GM18517 (cell line): ENCODE results near the gene OPRL1.
"Not testable (repeated sequence)": the region's sequence is repeated elsewhere in the genome, so short reads cannot be mapped to it uniquely, and the experiment has no call there.

Source experiments
- ATAC-seq: cut with Tn5 transposase; IDR thresholded peaks from one replicate; pipeline ENCODE4 v1.9.1; 2021; ENCODE audit warnings: mild to moderate bottlenecking, moderate library complexity; ENCODE audit not compliant: unreplicated experiment

OPRL1 gene

DNA sequence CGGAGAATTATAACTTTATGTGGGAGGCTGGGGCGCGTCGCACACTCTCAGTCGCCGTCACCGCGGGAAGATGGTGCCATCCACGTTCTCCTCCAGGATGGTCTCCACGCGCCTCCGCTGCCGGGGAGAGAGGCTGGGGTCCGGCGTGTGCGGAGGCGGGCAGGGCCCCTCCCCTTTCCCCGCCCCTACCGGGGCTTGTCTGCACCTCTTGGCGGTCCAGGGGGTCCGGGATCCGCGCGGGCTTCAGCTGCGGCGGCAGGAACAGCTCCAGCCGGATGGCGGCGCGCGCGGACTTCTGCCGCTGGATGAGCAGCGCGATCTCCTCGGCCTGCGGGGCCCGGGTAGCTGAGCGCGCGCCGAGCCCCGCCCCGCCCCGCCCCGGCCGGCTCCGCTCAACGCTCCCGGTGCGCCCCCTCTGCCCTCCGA is 3.5 kb downstream of the OPRL1 start:
- no peak for ATAC-seq

DNA sequence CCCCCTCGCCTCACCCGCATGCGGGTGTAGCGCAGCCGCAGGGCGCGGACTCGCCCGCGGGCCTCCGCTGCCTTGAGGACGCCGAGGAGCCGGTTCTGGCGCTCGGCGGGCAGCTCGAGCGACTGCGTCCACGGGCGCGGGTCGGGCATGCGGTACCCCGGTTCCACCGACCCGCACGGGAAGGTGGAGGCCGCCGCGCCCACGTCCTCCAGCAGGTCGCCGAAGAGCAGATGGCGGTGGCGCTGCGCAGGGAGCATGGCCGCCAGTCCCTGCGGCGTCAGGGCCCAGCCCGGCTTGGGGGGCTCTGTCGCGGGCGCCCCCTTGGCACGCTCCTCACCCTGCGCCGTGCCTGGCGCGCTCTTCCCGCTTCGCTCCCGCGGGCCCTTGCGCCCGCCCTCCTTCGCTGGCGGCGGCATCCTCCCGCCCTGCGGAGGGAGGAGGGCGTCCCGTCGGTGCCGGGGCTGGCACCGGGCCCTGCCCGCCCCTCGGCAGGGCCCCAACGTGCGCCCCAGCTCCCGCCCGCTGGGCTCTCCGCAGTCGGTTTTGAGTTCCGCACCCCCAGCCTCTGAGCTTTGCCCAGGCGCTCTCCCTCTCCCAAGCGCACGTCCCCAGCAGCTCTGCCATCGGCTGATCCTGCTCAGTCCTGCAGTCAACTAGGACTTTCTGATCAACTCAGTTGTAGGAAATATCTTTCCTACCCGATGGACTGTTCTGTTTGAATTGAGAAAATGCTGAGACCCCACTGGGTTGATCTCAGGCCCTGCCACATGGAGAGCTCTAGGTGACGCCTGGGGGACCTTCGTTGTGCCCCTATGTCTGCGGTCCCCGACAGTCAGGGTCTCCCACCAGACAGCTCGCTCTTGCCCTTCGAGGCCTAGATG is 4.2 kb downstream of the OPRL1 start, which contains the start of gene LKAAEAR1:
LKAAEAR1 (minus strand) TSS at position 595 of the 881 bp plus-strand sequence; CDS start at position 416, 179 bp downstream.
- ATAC-seq: no peak

DNA sequence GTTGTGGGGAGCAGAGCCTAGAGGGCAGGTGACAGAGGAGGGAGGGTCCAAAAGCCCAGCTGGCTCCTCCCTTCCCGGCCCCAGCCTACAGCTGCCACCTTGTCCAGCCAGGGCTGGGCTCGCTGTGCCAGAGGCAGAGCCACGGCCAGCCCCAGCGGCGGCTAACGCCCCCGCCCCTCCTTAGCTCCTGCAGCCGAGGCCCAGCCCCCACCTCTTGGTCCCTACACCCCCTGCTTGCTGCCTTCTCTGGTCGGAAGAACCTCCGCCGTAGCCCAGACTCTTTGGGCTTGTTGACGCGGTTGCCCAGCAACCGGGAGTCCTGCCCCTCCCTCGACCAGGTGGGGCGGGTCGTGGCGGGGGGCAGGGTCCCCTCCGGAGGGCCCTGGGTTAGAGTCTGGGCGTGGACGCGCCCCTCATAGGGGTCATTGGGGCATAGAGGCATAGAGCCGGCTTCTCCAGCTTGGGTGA is 4.8 kb downstream of the OPRL1 start:
- ATAC-seq: no peak

DNA sequence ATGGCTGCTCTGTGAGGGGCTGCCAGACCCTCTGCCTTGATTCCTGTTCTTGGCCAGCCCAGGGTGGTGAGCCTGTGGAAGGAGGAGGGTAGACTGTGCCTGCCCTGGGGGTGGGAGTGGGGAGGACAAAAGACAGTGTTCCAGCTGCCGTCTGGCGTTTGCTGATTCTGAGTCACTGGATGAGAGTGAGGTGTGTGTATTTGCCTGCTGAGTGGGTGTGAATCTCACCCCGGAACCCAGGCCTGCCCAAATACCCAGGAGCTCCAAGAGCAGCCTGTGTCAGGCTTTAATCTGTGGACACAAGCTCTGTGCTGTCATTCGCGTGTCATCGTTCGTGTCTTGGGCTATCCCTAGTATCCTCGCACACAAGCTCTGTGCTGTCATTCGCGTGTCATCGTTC is 6.9 kb downstream of the OPRL1 start:
- ATAC-seq: no peak

DNA sequence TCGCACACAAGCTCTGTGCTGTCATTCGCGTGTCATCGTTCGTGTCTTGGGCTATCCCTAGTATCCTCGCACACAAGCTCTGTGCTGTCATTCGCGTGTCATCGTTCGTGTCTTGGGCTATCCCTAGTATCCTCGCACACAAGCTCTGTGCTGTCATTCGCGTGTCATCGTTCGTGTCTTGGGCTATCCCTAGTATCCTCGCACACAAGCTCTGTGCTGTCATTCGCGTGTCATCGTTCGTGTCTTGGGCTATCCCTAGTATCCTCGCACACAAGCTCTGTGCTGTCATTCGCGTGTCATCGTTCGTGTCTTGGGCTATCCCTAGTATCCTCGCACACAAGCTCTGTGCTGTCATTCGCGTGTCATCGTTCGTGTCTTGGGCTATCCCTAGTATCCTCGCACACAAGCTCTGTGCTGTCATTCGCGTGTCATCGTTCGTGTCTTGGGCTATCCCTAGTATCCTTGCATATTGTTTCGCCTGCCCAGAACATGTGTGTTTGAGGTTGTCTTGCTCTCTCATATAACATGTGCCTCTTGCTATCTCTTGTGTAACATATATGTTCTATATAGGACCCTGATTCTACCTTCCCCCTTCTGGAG is 7.4 kb downstream of the OPRL1 start:
- not testable (repeated sequence) for ATAC-seq

DNA sequence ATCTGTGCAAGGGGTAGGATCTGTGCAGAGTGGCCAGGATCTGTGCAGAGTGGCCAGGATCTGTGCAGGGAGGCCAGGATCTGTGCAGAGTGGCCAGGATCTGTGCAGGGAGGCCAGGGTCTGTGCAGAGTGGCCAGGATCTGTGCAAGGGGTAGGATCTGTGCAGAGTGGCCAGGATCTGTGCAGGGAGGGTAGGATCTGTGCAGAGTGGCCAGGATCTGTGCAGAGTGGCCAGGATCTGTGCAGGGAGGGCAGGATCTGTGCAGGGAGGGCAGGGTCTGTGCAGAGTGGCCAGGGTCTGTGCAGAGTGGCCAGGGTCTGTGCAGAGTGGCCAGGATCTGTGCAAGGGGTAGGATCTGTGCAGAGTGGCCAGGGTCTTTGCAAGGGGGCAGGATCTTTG is 8.7 kb downstream of the OPRL1 start:
- not testable (repeated sequence) for ATAC-seq

DNA sequence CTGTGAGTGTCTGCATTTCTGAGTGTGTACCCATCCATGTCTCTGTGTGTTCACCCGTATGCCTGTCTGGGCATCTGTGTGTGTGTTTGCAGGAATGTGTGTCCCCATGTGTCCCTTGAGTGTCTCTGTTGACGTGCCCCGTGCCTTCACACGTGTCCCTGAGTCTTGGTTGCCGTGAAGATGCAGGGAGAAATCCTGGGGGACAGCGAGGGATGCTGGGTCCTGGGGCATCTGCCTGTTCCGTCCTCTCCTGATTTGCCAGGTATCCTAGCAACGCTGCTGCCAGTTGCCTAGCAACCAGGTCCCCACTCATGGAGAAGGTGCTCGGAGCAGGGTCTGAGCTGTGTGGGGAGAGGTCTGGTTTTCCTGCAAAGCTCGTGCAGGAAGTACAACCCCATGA is 10.3 kb downstream of the OPRL1 start:
- no peak for ATAC-seq

DNA sequence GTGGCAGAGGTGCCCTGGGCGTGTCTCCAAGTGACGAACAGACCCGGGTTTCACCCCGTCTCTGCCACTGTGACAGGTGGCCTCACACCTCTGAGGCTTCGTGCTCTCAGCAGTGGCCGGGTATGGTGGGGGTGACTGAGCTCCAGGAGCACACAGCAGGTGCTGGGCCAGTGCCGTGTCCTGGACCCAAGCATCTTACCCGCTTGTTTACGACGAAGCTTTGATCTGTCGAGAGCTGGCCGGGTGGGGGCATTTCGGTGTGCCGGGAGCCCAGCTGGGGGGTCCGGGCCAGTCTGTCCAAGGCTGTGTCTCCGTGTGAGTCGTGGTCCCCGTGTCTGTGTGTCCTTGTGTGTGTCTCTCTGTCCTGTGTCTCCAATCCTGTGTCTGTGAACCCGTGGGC is 11.5 kb downstream of the OPRL1 start:
- no peak for ATAC-seq

DNA sequence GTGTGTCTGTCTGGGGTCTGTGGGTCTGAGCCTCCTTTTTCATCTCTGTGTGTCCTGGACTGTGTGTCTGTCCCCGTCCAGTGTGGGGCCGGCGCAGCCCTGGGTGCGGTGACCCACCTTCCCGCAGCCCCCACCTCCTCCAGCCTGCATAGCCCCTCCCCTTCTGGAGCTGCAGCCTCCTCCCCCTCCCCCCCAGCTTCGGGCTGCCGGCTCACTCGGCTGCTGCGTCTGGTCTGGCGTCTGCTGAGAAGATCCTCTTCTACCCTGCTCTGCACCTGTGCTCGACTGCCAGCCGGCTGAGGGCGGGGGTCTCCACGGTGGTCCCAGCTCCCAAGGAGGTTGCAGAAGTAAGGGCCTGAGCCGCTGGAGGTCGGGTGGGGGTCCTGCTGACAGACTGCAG is 11.9 kb downstream of the OPRL1 start:
- no peak for ATAC-seq

DNA sequence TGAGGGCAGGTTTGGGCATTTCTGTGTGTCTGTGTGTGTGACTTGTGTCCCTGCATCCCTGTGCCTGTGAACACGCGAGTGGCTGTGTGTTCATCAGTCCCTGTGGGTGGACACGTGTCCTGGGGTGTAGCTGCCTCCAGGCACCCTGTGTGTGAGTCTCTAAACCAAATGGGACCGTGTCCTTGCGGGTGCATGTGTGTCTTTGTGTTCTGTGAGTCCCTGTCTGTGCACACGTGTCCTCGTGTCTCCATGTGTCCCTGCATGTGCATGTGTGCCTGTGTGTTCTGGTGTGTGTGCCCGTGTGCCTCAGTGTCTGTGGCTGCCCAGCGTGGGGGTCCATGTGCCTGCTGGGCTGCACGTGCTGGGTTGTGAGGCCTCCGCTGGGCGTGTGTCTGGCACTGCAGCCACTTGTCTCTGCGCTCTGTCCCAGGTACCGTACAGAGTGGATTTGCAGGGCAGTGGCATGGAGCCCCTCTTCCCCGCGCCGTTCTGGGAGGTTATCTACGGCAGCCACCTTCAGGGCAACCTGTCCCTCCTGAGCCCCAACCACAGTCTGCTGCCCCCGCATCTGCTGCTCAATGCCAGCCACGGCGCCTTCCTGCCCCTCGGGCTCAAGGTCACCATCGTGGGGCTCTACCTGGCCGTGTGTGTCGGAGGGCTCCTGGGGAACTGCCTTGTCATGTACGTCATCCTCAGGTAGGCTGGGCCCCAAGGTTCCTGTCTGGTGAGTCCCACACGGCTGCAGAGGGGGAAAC is 12.6 kb downstream of the OPRL1 start:
- ATAC-seq: no peak

DNA sequence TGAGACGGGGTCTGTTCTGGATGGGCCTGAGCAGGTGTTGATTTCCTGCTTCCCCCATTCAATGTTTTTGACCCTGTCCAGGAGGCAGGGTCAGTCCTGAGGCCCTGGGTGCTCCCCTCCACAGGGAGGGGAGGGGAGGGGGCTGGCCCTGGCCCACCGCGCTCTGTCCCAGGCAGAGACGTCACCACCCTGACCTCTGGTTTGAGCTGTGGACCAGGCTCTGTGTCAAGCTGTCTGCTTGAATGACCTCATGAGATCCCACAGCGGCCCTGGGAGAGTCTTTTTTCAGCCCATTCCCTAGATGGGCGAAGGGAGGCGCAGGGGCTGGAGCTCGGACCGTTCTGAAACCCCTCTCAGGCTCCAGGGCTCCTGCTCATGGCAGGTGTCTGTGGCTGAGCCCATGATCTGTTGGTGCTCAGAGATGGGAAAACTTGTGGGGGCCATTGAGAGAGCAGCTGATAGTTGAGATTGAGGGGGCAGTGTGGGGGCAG is 13.2 kb downstream of the OPRL1 start:
- no peak for ATAC-seq

DNA sequence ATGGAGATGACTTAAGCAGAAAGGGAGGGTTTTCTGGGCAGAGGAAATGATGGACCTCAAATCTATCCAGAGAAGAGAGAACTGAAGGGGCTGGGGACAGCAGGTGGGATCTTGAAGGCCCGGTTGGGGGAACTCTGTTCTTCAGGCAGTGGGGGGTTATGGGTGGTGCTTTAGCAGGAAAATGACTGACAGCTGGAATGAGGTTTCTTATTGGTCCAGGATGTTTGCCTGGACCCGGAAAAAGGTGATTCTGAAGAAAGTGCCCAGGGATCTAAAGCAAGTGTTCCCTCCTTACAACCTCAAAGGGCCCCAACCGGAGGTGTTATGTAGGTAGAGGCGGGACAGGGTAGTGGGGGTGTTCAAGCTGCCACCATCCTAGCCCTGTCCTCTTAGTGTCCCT is 15.6 kb downstream of the OPRL1 start:
- no peak for ATAC-seq

DNA sequence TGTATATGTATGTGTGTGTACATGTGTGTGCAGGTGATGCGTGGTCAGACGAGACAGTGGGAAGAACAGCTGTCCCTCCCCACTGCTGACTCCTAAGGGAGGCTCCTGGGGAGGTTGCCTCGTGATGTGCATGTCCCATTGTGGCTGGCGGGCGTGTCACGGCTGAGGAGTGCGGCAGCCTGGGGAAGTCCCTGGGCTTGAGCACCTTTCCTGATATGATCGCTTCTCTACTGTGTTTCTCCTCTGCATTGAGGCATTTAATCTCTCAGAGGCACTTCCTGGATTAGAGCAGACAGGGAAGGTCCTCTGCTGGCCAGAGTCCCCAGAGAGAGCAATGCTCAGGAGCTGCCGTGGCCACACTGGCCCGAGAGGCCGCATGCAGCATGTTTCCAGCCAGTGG is 16.0 kb downstream of the OPRL1 start:
- no peak for ATAC-seq

DNA sequence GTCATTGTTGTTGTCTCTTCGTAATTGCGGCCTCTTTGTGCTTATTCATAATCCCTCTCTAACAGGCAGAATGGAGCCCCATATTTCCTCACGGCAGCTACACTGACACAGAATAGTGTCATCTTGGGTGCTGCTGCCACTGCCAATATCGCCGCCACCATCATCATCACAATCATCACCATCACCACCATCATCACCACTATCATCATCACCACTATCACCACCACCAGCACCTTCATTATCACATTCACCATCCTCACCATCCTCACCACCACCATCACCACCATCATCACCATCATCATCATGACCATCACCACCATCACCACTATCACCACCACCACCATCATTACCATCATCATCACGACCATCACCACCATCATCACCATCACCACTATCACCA is 16.7 kb downstream of the OPRL1 start:
- no peak for ATAC-seq

DNA sequence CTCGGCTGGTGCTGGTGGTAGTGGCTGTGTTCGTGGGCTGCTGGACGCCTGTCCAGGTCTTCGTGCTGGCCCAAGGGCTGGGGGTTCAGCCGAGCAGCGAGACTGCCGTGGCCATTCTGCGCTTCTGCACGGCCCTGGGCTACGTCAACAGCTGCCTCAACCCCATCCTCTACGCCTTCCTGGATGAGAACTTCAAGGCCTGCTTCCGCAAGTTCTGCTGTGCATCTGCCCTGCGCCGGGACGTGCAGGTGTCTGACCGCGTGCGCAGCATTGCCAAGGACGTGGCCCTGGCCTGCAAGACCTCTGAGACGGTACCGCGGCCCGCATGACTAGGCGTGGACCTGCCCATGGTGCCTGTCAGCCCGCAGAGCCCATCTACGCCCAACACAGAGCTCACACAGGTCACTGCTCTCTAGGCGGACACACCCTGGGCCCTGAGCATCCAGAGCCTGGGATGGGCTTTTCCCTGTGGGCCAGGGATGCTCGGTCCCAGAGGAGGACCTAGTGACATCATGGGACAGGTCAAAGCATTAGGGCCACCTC is 18.7 kb downstream of the OPRL1 start:
- no peak for ATAC-seq

DNA sequence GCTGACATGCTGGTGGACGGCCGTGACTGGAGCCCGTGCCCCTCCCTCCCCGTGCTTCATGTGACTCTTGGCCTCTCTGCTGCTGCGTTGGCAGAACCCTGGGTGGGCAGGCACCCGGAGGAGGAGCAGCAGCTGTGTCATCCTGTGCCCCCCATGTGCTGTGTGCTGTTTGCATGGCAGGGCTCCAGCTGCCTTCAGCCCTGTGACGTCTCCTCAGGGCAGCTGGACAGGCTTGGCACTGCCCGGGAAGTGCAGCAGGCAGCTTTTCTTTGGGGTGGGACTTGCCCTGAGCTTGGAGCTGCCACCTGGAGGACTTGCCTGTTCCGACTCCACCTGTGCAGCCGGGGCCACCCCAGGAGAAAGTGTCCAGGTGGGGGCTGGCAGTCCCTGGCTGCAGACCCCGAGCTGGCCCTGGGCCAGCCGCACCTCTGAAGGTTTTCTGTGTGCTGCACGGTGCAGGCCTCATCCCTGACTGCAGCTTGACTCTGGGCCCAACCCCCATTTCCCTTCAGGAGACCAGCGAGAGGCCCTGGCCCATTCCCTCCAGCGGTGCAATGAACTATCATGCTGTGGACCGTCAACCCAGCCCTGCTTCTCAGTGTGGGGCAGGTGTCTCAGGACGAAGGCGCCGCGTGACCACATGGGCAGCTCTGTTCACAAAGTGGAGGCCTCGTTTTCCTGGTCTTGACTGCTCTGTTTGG is 19.4 kb downstream of the OPRL1 start:
- no peak for ATAC-seq

DNA sequence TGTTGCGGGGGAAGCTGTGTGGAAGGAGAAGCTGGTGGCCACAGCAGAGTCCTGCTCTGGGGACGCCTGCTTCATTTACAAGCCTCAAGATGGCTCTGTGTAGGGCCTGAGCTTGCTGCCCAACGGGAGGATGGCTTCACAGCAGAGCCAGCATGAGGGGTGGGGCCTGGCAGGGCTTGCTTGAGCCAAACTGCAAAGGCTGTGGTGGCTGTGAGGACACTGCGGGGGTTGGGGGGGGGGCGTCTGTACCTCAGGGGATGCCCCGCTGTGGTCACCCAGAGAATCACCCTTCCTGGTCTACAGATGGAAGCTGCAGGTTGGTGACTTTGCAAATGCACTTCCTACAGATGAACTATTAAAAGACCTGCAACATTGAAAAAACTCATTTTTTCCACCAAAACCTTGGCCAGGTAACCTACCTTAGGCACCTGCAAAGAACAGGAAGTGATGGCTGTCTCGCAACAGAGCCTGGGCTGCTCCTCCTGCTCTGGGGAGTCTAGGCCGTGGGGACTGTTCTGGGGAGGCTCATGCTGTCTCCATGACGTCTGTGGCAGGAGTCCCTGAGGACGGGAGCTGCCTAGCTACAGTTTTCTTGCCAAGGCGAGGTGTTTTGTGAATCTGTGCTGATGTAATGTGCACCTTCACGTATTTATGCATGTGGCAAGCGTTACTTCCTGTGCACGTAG is 20.1 kb downstream of the OPRL1 start:
- no peak for ATAC-seq

DNA sequence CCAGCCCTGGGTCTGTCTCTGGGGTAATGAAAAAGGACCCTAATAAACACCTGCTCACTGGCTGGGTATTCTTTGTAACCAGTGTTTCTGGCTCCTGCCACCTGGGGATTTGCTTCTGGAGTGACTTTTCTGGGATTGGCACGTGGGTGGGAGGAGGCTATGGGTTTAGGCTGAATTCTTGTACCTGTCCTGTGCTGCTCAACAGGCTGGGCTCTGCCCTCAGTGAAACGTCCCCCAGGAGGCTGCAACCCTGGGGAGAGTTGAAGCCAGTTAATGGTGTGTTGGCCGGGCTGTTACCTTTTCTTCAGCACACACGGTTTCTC is 20.6 kb downstream of the OPRL1 start:
- no peak for ATAC-seq

DNA sequence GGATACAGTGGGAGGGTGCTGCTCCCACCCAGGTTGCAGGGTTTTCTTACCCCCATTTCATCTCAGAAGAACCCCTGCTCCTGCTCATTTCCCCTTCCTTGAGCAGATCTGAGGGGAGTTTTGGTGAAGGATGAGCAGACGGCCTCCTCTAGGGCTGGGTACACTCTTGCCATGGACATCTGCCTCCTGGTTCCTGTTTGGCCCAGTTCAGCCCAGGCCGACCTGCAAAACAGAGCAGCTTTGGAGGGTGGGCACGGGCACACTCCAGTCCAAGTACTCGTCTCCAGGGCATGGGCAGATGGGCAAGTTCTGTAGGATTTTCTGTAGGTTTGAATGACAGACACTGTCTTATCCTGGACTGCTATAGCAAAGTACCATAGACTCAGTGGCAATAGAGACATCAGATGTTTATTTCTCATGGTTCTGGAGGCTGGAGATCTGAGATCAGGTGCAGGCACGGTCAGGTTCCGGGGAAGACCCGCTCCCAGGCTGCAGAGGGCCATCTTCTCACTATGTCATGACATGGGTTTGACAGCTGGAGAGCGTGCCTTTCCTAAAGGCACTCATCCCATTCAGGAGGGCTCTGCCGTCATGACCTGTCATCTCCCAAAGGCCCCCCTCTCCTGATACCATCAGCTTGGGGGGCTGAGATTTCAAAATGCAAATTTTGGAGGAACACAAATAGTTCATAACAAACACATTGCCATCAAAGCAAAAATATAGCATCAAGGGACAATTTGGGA is 21.2 kb downstream of the OPRL1 start:
- no peak for ATAC-seq
